Stimulated activated CD8-positive, alpha-beta memory T cell treated with anti-CD3 and anti-CD28 coated beads, Interleukin-15, amount 100 ng/mL, for 24 hours (primary cell): ENCODE results near the gene C22orf31.
"Not testable (repeated sequence)": the region's sequence is repeated elsewhere in the genome, so short reads cannot be mapped to it uniquely, and the experiment has no call there.

Experiments used
- DNase-seq: peaks from one replicate; pipeline ENCODE4 v3.0.0-alpha.2; 2020; ENCODE audit warnings: low read depth

C22orf31 gene

DNA sequence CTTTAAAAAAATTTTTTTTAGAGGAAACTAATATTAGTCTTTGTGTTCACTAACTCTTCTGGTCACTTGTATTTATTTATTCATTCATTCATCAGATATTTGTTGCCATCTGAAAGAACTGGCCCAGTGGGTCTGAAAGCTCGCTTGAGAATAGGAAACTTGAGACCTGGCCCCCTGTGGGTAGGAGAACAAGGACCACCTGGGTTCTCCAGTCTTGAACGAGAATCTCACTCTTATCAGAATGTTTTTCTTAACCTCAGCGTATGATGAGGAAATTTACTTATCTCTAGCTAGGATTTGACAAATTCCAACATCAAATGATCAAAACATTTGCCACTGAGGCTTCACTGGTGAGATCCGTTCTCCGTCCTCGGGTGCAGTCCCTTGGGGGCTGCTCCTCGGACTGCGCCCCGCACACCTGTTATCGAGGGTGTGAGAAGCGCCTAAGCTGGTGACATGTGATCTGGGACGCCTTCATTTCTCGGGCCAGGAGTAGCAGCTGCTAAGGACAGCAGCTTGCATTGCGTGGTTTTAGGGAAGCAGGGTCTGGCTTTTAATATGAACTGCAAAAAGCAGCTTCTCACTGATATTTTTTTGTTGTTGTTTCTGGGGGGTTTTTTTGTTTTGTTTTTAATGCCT is 6.3 kb downstream of the C22orf31 start:
- DNase-seq = no peak

DNA sequence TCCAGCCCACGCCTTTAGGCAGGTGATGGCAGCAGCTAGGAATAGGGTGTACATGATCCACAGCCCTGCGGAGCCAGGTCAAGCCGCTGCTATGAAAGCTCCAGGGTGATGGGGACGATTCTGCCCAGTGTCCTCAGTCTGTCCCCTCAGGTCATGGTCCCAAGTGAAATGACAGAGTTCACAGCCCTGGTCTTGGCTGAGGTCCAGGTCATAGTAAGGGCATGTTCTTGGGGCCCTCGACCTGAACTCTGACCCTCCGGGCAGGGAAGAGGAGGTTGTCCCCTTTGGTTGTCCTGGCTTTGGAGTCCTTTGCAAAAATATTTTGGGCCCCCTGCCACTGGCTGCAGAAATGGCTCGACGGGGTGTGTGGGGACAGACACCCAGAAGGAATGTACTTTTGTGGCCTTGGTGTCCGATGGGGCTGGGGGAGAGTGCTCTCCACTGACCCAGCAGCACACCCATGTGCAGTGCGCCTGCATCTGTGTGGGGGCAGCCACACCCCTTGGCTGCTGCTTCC is 7.3 kb downstream of the C22orf31 start:
- DNase-seq = no peak

DNA sequence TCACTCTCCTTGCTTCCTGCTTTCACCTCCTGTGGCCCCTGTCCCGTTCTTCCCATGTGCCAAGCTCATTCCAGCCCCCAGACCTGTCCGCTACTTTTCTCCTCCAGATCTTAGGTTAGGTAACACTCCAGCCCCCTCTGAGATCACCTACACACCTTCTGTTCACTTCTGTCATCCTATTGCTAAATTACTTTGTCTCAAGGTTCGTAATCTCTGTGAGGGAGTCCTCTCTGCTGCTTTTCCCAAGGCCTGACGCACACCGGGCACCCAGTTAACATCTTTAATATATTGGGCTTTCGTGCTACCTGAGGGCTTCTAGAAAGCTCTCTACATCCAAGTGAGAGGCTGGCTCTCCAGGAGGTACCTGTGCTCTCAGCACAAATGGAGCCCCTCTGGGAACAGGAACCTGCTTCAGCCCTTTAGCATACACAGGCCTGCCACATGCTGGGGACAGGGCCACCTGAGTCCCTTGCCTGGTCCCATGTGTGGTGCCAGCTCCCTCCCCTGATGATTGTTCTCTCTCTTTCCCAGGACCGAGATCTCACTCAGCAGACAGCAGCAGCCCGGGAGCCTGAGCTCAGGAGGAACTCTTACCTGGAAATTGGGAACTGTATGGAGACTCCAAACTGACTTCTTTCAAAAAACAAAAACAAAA is 8.5 kb downstream of the C22orf31 start:
- DNase-seq = no peak

DNA sequence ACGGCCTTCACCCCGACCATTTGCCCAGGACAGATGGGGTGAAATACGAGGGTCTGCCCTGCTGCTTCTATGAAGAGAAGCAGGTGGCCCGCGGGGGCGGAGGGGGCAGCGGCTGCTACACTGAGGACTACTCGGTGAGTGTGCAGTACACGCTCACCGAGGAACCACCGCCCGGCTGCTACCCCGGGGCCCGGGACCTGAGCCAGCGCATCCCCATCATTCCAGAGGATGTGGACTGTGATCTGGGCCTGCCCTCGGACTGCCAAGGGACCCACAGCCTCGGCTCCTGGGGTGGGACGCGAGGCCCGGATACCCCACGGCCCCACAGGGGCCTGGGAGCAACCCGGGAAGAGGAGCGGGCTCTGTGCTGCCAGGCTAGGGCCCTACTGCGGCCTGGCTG is 11.2 kb downstream of the C22orf31 start:
- no peak for DNase-seq

DNA sequence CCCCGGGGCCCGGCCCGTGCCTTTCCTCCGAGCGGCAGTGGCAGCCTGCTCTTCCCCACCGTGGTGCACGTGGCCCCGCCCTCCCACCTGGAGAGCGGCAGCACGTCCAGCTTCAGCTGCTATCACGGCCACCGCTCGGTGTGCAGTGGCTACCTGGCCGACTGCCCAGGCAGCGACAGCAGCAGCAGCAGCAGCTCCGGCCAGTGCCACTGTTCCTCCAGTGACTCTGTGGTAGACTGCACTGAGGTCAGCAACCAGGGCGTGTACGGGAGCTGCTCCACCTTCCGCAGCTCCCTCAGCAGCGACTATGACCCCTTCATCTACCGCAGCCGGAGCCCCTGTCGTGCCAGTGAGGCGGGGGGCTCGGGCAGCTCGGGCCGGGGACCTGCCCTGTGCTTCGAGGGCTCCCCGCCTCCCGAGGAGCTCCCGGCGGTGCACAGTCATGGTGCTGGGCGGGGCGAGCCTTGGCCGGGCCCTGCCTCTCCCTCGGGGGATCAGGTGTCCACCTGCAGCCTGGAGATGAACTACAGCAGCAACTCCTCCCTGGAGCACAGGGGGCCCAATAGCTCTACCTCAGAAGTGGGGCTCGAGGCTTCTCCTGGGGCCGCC is 11.9 kb downstream of the C22orf31 start:
- no peak for DNase-seq

DNA sequence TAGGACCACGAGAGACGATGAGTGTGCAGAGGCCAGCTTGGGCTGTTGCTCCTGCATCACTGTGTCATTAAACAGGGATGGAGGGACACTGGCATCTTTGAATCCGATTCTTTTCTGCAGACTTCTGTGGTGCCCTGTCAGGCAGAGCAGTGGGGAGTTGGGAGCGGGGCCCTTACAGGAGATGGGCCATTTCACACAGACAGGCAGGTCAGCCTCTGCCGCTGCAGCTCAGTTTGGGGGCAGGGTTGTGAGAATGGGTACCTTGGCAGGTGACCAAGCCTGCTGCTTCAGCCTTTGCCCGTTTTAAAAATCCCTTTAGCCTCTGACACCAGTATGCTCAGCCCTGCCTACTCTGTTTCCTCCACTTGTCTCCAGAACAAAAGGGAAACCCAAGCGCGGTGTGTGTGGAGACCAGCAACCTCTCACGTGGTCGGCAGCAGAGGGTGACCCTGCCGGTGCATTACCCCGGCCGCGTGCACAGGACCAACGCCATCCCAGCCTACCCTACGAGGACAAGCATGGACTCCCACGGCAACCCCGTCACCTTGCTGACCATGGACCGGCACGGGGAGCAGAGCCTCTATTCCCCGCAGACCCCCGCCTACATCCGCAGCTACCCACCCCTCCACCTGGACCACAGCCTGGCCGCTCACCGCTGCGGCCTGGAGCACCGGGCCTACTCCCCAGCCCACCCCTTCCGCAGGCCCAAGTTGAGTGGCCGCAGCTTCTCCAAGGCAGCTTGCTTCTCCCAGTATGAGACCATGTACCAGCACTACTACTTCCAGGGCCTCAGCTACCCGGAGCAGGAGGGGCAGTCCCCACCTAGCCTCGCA is 12.6 kb downstream of the C22orf31 start:
- DNase-seq = no peak

DNA sequence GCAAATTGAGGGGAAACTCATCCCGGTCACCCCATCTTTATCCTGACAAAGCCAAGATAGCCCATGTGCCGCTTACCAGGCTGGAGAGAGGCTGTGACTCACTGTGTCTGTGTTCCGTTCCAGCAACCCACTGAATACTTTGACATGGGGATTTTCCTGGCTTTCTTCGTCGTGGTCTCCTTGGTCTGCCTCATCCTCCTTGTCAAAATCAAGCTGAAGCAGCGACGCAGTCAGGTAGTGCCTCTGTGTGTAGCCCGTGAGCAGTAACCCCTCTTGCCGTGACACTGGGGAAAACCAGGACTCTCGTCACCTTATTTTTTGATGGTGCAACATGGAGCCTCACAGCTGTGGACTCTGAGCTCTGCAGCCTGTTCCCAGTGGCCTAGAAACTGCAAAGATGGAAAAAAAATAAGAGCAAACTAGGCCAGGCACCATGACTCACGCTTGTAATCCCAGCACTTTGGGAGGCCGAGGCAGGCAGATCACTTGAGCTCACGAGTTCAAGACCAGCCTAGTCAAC is 16.9 kb downstream of the C22orf31 start:
- no peak for DNase-seq

DNA sequence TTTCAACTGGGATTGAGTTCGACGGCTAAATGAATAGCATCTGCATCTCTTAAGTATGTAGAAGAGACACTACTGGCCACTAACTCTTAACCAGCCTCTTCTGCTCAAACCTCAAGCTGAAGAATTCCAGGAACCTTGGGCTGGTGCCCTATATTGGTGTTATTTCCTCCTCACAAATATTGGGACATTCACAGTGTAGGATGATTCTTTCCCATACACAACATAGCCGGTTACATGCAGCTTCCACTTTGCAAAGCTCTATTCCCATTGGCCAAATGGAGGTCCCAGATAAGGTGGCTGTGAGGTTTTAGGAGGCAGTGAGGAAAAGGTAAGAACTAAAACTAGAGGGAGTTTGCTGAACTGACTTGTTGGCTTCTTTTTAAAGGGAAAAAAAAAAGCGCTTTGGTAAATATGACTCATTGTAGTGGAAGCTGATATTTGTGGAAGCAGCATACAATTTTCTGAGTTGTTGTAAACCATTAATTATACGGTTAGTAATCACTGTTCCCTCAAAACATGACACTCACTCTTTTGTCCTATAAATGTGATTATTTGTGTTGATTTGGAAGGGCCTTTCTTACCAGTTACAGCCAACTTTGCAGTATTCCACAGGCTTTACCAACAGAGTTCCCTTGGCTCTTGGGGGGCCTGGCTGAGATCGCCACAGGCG is 17.6 kb downstream of the C22orf31 start:
- no peak for DNase-seq

DNA sequence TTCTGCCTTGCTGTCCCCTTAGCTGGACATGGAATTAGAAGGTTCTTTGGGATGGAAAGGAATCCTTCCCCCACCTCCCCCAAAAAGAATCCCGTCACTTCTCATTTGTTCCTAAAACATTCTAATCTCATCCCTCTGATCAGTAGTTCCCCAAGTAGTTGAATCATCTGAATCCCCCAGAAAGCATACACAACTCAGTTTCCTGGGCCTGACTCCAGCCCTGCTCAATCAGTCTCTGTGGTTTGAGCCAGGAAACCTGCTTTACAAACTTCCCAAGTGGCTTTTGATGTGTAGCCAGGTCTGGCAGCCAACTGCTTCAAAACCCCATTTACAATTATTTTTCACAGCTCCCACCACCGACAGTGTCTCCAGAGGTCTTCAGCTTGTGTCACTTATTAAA is 20.2 kb downstream of the C22orf31 start:
- no peak for DNase-seq

DNA sequence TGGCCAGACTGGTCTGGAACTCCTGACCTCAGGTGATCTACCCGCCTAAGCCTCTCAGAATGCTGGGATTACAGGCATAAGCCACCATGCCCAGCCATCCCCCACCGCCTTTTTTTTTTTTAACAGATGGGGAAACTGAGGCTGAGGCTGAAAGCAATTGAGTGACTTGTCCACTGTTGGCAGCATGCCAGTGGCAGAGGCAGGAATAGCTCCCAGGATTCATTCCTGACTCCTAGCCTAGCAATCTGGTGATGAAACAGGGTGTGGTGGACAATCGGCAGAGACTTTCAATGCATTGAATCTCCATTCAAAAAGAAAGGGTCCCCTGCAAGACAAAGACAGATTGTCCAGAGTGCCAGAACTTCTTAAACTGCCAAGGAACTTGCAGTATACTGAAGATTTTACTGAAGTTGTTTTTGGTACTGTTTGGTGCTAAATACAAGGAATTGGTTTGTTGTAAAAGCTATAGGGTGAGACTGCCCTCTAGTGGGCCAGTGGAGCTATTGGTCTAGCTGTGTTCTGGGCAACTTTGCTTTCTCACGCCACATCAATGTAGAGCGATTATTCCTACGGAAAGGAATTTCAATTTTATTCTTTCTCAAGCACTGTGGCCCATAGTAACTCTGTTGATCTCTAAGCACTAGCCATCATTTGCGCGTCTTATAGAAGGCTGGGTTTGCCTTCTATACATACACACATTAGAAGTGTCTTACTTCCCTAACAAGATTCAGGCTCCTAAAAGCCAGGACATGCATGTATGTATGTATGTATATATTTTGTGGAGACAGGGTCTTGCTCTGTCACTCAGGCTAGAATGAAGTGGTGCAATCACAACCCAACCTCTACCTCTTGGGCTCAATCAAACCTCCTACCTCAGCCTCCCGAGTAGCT is 21.0 kb downstream of the C22orf31 start:
- peak; percentile 21 for DNase-seq

DNA sequence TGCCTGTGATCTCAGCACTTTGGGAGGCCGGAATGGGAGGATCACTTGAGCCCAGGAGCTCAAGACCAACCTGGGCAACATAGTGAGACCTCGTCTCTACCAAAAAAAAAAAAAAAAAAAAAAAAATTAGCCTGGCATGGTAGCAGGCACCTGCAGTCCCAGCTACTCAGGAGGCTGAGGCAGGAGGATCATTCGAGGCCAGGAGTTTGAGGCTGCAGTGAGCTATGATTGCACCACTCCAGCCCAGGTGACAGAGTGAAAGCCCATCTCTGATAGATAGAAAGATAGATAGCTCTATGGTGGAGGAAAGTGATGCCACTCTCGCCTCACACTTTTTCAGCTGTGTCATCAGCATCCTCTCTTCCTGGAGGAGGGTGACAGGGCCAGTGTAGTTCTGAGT is 21.9 kb downstream of the C22orf31 start:
- not testable (repeated sequence) for DNase-seq

DNA sequence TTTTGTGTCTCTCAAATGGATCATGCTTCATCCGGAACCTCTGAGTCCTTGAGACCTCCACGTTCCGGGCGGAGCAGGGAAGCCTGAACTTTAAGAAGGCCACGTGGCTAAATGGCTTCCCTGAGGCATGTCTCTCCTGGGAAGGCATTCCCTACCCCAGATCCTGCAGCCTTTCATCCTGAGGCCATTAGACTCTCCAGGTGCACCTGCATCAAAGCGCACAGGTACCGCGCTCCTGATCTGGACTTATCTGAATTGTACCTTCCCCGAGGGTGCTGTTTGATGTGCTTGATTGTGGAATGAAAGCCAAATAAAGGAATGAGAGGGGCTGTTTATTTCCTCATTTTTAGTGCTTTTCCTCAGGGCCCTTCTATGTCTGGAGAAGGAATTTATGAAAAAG is 22.5 kb downstream of the C22orf31 start:
- DNase-seq = no peak

DNA sequence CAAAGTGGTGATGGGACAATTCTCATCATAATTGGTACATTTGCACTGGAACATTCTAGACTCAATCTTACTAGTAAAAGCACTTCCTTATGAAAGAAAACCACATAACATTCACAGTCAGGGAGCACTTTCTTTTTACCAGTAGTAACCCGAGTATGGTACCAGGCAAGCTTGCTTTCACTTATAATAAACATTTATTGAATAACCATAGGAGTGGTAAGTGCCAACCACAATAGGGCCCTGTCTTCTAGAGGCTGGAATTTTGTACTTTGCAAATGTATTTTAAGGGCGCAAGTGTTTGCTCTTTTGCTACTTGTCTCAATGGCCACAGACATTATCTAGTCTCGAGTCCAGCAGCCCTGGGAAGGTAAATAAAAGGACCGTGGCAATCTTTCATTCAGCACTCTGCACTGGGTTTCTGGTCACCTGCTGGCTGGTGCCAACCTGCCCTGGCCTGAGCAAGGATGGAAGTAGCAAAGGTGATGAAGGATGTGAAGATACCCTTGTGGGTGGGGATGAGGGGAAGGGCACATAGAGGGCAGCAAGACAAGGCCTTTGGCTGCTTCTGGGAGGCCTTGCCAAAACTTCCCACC is 24.2 kb downstream of the C22orf31 start:
- no peak for DNase-seq

DNA sequence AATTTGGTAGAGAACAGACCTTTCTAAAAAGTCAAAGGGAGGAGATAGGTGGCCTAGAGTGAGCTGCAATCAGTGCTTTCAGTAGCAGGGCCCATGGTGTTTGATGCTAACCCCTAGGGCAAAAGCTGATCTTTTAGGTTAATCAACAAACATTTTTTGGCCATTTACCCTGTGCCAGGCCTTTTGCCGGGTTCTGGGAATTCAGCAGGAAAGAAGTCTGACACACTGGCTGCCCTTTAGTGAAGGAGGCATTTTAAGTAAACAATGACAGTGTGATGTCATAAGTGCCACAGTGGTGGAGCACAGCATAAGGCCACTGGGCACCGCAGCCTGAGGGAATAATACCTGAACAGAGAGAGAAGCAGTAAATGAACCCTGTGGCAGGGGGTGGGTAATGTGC is 29.0 kb downstream of the C22orf31 start:
- no peak for DNase-seq

DNA sequence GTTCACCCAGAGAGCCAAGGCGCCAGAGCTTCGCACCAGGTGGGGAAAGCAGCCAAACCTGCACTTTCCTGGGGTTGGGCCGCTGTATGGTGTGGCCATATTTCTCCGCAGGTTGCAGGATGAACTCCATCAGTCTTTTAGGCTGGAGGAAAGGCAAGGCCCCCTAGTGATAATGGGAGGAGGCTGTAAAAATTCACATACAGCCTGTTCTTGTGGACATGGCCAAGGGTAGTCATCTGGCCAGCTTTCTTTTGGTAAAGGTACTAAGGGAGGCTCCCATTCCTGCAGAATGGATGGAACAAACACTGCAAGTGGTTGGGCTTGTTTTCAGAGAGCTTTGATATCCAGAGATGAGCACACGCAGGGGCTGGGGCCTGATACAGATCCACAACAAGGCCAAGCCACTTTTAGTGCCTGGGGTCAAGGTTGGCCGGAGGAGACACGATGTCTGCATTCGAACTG is 29.6 kb downstream of the C22orf31 start:
- DNase-seq = no peak

DNA sequence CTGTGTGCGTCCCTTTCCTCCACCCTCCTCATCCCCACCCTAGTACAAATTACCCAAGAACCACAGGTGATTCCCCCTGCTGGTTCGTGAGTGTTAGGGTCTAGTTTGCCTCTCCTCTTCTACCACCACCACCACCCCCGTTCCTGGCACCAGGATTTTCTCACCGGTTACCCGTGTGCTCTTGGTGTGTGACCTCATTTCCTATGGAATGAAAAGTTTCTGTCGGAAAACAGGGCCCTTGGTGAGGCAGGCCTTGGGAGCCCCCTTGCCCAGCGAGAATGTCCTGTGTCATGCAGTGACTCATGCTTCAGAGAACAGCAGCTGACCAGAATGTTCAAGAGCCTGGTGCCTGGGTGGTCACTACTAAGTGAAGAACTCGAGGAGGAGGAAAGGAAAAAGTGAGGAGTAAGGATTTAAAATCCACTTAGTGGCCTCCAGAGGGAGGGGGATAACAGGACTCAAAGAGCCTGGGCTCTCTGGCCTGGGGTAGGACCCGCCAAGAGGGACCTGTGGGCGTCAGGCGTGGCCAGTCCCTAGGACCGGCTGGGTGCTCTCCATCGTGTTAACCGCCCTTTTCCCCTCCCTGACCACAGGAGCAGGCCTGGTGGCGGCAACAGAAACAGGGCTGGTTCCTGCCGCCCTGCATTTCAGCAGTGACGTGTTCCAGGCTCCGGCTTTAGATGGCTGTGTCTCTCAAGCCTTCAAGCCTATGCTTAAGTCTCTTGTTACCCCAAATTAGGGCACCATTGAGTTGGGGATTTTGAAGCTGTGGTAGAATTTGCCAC is 30.2 kb downstream of the C22orf31 start:
- no peak for DNase-seq

DNA sequence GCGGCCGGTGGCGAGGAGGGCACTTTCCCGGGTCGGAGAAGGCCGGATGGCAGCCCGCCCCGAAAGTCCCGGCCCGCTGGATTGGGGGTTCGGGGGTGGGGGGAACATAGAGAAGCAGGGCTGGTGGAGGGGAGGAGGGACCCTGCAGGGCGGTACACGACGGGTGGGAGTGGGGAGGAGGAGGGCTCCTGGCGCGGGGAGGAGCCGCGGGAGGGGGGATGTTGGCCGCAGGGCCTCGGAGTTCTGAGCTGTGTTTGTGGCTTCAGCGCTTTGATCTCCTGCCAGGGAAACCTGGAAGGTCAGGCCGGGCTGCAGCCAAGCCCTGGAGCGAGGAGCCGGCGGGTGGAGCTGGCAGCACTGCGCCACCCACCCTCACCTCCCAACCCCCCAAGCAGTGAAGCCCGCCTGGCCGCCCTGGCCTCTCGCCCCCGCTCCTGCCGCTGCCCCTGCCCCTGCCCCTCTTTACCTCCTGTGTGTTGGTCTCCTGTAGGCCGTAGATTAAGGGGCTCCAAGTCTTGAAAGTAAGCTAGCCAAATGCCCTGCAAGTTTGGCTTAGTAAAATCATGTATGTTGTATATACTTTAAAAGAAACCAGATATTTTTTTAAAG is 30.9 kb downstream of the C22orf31 start:
- DNase-seq = no peak

DNA sequence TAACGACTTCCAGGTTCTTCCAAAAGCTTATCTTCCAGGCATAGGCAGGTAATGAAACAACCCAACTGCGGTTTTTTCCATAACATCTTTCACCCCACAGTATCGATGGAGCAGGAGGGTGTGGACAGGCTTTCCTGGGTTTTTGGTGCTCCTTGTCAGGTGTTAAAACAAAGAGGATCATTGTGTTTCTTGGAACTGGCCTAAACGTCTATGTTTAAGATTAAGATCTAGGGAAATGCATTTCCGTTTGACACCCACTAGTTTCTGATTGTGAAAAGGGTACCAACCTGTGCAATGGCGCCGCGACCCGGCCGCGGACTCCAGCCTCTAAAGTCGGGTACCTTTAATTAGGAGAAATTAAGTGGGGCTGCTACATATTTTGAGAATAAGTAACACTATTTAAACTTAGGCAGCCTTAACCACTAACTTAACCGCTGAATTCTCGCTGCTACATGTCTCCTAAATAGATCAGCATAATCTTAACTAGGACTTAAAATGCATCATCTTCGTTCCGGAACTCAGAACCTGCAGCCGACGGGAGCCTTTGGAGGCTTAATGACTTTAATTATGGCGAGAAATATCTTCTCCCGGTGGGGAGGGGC is 31.5 kb downstream of the C22orf31 start:
- DNase-seq = no peak
